SKM-1 (cell line): ENCODE results near the gene MANSC4.

Source experiments
- DNase-seq: peaks from one replicate; lab custom pipeline; 2025; ENCODE audit not compliant: unreplicated experiment; lab: John Stamatoyannopoulos, UW

Gene MANSC4

GRCh38 chr12:27801630-27802029 is 21.6 kb upstream of the MANSC4 start:
- DNase-seq: no peak

- DNase-seq: no peak
These were observed 20.8 kb upstream of the MANSC4 start for GRCh38 chr12:27800819-27801218.

GRCh38 chr12:27797301-27798025 is 17.4 kb upstream of the MANSC4 start:
- DNase-seq: no peak

- no peak for DNase-seq
These were observed 16.1 kb upstream of the MANSC4 start for GRCh38 chr12:27796128-27796527.

- DNase-seq: no peak
These were observed 15.0 kb upstream of the MANSC4 start for GRCh38 chr12:27794818-27795584.

- no peak for DNase-seq
These were observed 10.1 kb upstream of the MANSC4 start for GRCh38 chr12:27790179-27790578.

GRCh38 chr12:27787559-27787958 is 7.5 kb upstream of the MANSC4 start:
- no peak for DNase-seq

GRCh38 chr12:27785882-27786570 is 6.0 kb upstream of the MANSC4 start:
- DNase-seq: peak; percentile 5

GRCh38 chr12:27782481-27782880 is 2.4 kb upstream of the MANSC4 start:
- DNase-seq: no peak

- no peak for DNase-seq
These were observed 1.6 kb upstream of the MANSC4 start for GRCh38 chr12:27781680-27782079.

GRCh38 chr12:27780612-27781408 is 774 bp upstream of the MANSC4 start:
- no peak for DNase-seq

- no peak for DNase-seq
These were observed 568 bp downstream of the MANSC4 start for GRCh38 chr12:27779416-27779919.

- no peak for DNase-seq
These were observed 1.8 kb downstream of the MANSC4 start for GRCh38 chr12:27778206-27778605.

- no peak for DNase-seq
These were observed 2.9 kb downstream of the MANSC4 start for GRCh38 chr12:27777141-27777540.

GRCh38 chr12:27772328-27773049 is 7.5 kb downstream of the MANSC4 start:
- no peak for DNase-seq

- DNase-seq: no peak
These were observed 8.3 kb downstream of the MANSC4 start for GRCh38 chr12:27771481-27772327.

- no peak for DNase-seq
These were observed 10.8 kb downstream of the MANSC4 start for GRCh38 chr12:27769142-27769673.

- no peak for DNase-seq
These were observed 13.4 kb downstream of the MANSC4 start for GRCh38 chr12:27766587-27766986.

- no peak for DNase-seq
These were observed 17.3 kb downstream of the MANSC4 start for GRCh38 chr12:27762757-27763156.
